Measurements from ENCODE around the gene TMEM121.
A peak's percentile ranks its signal among the peaks of the same experiment; 100 is the strongest.

TMEM121 gene

GRCh38 chr14:105487449-105487985 lies 38.9 kb upstream of the TMEM121 start:
- peak; percentile 74 for DNase-seq

- no peak for DNase-seq
Observed at GRCh38 chr14:105487986-105488777, 38.2 kb upstream of the TMEM121 start.

DNA sequence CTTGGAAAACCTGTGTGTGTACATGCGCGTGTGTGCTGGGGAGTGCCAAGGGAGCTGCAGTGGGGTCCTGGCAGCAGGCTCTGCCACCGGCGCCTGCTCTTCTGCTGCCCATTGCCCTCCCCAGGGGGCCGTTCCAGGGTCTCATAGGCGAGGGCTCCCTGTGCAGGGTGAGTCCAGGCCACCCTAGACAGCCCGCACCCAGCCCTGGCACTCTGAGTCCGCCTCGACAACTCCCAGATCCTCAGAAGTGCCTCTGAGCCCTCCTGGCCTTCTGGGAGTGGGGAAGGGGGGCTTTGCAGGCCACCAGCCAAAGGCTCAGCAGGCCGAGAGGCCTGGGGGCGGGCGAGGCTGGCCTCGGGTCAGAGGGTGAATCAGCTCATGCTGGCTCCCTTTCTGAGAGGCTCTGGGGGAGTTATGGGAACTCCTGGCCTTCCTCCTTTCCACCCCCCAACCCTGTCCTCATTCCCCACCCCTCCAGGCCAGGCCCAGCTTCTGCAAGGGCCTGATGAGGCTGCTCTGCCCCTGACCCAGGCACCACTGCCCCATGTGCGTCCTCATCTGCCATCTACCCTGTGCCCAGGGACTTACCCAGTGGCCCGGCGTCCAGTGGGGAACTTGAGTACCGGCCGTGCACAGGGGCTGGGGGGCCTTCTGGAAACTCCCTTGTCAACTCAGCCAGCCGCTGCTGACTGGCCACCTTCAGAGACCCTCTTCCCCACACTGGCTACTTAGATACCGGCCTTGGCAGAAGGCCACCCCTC lies 37.4 kb upstream of the TMEM121 start:
- DNase-seq = no peak

- peak; percentile 94 for DNase-seq
Observed at GRCh38 chr14:105489542-105490266, 36.7 kb upstream of the TMEM121 start.

DNA sequence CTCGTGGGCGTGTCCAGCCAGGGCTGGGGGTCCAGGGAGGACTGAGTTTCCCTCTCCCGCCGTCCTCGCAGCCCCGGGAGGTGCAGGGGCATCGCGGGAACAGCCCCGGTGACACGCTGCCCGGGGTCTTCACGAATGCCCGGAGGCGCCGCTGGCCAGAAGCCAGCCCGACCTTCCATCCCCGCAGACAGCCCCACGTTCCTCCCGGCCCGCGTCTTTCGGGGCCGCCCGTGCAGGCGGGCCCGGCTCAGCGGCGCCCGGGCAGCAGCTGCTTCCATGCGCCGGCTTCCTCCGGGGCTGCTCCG lies 36.2 kb upstream of the TMEM121 start:
- no peak for DNase-seq

DNA sequence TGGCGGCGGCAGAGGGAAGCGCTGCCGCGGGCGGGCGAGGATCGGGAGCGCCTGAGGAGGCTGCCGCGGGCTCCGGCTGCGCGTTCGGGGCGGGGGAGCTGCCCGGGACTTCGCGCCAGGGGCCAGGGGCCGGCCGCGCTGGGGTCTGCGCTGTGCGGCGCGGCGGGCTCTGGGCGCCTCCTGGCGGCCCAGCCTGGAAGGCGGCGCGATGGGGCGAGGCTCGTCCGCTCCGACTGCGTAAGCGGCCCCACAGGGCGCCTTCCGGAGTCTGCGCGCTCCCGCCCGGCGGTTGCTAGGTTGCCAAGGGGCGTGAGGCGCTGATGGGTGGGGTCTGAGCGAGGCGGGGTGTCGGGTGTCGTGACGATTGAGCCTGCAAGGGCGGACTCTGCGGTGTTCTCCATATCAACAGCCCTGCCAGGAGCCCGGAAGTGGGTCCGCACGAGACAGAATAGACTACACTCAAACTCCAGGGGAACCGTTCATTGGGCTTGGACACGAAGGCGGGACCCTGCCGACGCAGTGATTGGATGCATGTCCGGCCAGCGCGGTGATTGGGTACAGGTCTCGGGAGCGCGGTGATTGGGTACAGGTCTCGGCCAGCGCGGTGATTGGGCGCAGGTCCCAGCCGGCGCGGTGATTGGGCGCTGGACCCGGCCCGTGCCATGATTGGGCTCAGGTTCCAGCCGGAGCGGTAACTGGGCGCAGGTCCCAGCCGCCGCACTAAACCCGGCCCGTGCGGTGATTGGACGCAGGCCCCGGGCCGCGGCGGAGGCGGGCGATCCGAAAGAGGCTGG lies 35.6 kb upstream of the TMEM121 start, which contains the start of gene TEDC1:
TEDC1 (plus strand) TSS at position 675 of the 794 bp plus-strand sequence. CDS start 130 bp downstream, outside the sequence.
- DNase-seq = peak; percentile 100

DNA sequence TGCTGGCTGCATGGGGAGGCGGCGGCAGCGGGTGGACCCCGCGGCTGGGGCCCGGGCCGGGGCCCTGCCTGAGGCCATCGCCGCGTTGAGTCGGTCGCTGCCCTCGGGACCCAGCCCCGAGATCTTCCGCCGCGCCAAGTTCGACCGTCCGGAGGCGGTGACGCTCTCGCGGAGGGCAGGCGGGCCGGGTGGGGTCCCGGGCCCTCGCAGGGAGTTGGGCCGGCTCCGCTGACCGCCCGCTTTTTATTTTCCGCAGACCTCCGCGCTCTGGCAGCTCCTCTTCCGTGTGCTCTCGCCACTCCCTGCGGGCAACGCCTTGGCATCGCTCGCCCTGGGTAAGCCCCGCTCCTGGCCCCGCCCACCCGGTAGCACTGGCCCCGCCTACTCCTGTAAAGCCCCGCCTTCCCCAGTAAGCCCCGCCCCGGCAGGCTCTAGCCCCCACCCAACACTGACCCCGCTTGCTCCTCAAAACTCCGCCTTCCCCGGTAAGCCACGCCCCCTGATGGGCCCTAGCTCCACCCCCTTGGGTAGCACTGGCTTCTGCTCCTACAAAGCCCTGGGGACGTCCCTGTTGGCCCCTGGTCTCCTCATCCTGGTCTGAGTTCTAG lies 34.9 kb upstream of the TMEM121 start:
- peak; percentile 93 for DNase-seq

DNA sequence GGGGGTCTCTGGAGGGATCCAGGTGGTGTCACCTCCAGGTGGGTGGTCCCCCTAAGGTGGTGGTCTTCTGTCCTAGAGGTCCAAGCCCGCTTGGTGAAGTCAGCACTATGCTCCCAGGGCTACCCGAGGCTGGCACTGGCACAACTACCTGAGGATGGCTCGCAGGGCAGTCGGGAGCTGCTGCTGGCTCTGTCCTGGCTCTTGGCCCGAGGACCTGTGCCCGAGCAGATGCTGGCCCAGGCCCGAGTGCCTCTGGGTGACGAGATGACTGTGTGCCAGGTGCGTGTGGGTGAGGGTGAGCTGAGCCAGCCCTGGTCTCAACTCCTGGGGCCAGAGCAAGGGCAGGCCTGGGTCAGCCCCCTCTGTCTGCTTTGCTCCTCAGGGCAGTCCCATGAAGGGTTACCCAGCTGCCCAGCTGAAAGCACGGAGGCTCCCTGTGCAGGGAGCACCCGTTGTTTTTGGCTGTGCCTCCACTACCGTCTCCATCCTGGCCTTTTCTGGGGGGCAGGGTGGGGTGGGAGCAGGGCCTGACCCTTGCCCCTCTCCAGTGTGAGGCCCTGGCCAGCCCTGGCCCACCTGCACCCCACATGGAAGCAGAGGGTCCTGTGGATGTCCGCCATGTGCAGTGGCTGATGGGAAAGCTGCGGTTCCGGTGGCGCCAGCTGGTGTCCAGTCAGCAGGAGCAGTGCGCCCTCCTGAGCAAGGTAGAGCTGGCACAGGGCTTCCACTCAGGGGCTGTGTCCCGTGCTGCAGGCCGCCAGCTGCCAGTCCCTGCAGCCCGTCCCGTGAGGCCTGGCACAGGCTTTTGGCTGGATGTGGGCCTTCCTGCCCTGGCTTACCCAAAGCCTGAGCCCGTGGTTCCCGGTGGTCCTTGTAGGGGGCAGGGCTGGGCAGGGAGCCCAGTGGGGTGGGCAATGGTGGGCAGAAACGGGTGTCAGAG lies 34.1 kb upstream of the TMEM121 start:
- DNase-seq = no peak

DNA sequence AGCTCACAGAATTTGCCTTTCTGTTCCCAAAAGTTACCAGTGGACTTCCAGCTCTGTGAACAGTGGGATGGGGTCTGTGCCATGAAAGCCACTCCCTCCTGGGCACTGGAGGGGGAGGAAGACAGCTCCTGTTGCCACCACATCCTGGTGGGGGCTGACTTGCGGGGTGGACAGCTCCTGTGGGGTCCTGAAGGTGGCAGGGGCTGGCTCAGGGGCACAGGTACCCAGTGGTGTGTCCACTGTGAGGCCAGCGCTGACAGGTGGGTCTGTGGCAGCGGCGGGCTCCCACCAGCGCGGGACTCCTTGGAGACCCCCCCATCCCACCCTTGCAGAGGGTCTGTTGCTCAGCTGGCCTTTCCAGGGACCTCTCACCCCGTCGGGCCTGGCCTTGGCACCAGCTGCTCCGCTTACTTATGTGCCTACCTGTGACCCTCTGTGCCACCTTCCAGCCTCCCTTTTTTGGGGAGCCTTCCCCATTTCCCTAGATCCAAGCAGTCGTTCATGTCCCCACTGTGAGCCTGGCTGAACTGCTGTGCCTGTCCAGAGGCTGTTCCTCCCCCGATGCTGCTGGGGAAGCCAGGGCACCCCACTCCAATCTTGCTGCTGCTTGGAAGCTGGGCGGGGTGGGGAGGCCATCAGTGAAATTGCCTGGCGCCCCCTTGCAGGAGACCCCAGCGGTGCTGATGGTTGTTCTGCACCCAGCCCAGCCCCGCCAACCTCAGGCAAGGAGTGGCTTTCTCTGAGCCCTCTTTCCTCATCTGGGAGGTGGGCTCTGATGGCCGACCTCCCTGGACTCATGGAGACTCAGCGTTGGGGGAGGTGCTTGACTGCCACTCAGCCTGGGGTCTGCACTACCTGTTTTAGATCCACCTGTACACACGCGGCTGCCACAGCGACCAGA lies 33.2 kb upstream of the TMEM121 start:
- no peak for DNase-seq

GRCh38 chr14:105493921-105494605 lies 32.3 kb upstream of the TMEM121 start:
- no peak for DNase-seq

DNA sequence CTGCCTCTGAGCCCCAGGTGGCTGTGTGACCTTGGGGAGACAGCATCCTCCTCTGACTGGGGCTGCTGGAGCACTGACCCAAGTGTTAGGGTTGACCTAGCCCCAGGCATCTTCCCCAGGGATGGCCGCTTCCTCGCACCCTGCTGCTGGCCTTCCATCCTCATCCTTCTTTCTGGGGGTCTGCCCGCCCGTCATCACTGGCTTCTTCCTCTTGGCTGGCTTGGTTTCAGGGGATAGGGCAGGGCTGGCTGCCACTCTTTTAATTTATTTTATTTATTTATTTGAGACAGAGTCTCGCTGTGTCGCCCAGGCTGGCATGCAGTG lies 31.8 kb upstream of the TMEM121 start:
- DNase-seq = no peak

- DNase-seq = no peak
Observed at GRCh38 chr14:105495101-105495989, 31.0 kb upstream of the TMEM121 start.

GRCh38 chr14:105495990-105496830 lies 30.2 kb upstream of the TMEM121 start:
- DNase-seq = no peak

DNA sequence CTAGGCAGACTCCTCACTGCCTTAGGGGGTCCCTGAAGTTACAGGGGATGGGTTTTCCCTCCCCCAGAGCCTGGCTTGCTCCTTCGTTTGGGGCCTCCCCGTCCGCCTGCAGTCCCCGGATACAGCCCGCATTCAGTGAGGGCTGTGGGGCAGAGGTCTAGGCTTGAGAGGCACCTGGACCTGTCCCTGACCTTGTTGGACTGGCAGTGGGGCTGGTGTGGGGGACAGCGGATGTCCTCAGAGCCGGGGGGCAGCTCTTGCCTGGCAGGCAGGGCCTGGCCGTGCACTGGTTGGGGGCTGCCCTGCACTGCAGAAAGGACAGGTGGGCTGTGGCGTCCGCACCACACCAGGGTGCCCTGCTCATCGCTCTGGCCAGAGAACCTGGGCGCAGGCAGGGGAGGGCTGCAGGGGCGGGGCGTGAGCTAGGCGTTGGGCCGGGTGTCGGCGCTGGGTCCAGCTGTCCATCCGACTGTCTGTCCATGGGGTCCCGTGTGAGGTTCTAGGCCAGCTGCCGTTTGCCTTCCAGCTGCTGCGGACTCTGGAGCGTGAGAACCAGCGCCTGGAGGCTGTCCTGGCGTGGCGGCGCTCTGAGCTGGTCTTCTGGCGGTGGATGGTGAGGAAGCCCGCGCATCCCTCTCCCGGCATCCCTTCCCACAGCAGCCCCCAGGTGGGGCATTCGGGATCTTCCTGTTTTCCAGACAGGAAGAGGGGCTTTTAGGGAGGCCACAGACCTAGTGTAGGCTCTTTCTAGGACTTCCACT lies 29.4 kb upstream of the TMEM121 start:
- no peak for DNase-seq

- DNase-seq = no peak
Observed at GRCh38 chr14:105497671-105498429, 28.5 kb upstream of the TMEM121 start.

Measured in hematopoietic multipotent progenitor cell treated with erythropoietin and hydrocortisone succinate and interleukin-3 and kit ligand, for 4 days (in vitro differentiated cells).